Neural cell (in vitro differentiated cells): ENCODE measurements around the gene OR7C1. TPM values are rescaled to one million over a fixed set of nuclear protein-coding genes. Genes with fewer than 3 reads are reported as not detected.

Experiments used
- H2AFZ ChIP-seq: fragments of 200-600, 300-800 bp; sonication (generic), shearing (Covaris generic); 2 replicates; pipeline ENCODE4 v1.6.0; 2014; ENCODE audit warnings: low read depth, mild to moderate bottlenecking, antibody characterized with exemption, low read length, moderate library complexity
- H3F3A ChIP-seq: fragments of 200-600 bp; shearing (Covaris generic); 2 replicates; pipeline ENCODE4 v1.6.1; 2016; ENCODE audit warnings: mild to moderate bottlenecking, moderate library complexity, mixed read lengths, antibody characterized with exemption, low read length; ENCODE audit not compliant: insufficient read depth, poor library complexity, severe bottlenecking
- H3K27ac ChIP-seq: fragments of 200-600, 300-800 bp; sonication (generic), shearing (Covaris generic); 2 replicates; pipeline ENCODE4 v1.5.1; 2014; ENCODE audit warnings: mild to moderate bottlenecking, low read length, moderate library complexity
- H3K27me3 ChIP-seq: fragments of 300-800, 200-600 bp; sonication (generic), shearing (Covaris generic); 2 replicates; pipeline ENCODE4 v1.6.0; 2014; ENCODE audit warnings: mild to moderate bottlenecking, low read depth, low read length, moderate library complexity; ENCODE audit not compliant: insufficient read depth
- H3K36me3 ChIP-seq: fragments of 300-800, 200-600 bp; sonication (generic), shearing (Covaris generic); 2 replicates; pipeline ENCODE4 v1.5.1; 2014; ENCODE audit warnings: mild to moderate bottlenecking, antibody characterized with exemption, low read length, moderate library complexity; ENCODE audit not compliant: insufficient read depth
- H3K4me2 ChIP-seq: fragments of 300-800, 200-600 bp; sonication (generic), shearing (Covaris generic); 2 replicates; pipeline ENCODE4 v1.6.0; 2014; ENCODE audit warnings: mild to moderate bottlenecking, low read length
- H3K4me3 ChIP-seq: fragments of 300-800, 200-600 bp; sonication (generic), shearing (Covaris generic); 2 replicates; pipeline ENCODE4 v1.5.1; 2014; ENCODE audit warnings: mild to moderate bottlenecking, low read length, moderate library complexity
- H3K79me2 ChIP-seq: fragments of 200-600 bp; shearing (Covaris generic); replicated peaks from 2 replicates; pipeline ENCODE4 v1.6.0; 2014; ENCODE audit warnings: mild to moderate bottlenecking, low read length, moderate library complexity; ENCODE audit not compliant: insufficient read depth
- H3K9ac ChIP-seq: fragments of 300-800, 200-600 bp; sonication (generic), shearing (Covaris generic); 2 replicates; pipeline ENCODE4 v1.6.1; 2016; ENCODE audit warnings: mild to moderate bottlenecking, low read length, mixed read lengths
- H3K9me2 ChIP-seq: fragments of 200-600 bp; shearing (Covaris generic); 2 replicates; pipeline ENCODE4 v1.6.1; 2016; ENCODE audit warnings: mild to moderate bottlenecking, low read length, mixed read lengths; ENCODE audit not compliant: insufficient read depth
- H3K9me3 ChIP-seq: fragments of 200-600, 300-800 bp; sonication (generic), shearing (Covaris generic); 2 replicates; pipeline ENCODE4 v1.6.1; 2016; ENCODE audit warnings: mild to moderate bottlenecking, mixed run types, low read length, moderate library complexity, mixed read lengths
- H4K20me1 ChIP-seq: fragments of 200-600 bp; shearing (Covaris generic); 2 replicates; pipeline ENCODE4 v1.6.1; 2016; ENCODE audit warnings: mild to moderate bottlenecking, mixed run types; ENCODE audit not compliant: insufficient read depth
- CTCF ChIP-seq: fragments of 450-650 bp; IDR thresholded peaks from 2 replicates; pipeline ENCODE4 v1.5.1; 2014; ENCODE audit warnings: antibody characterized with exemption, mild to moderate bottlenecking, moderate library complexity; ENCODE audit not compliant: poor library complexity, severe bottlenecking
- EP300 ChIP-seq: fragments of 450-650 bp; conservative IDR thresholded peaks from 2 replicates; pipeline ENCODE4 v1.6.1; 2014; ENCODE audit warnings: antibody characterized with exemption, mild to moderate bottlenecking, moderate library complexity; ENCODE audit not compliant: poor library complexity, severe bottlenecking
- EZH2 ChIP-seq: fragments of 200-600, 300-800 bp; shearing (Covaris generic), sonication (generic); IDR thresholded peaks from 2 replicates; pipeline ENCODE4 v1.6.1; 2014; ENCODE audit warnings: antibody characterized with exemption, low read length, borderline replicate concordance, mild to moderate bottlenecking; ENCODE audit not compliant: insufficient read depth, poor library complexity, severe bottlenecking
- MXI1 ChIP-seq: fragments of 450-650 bp; conservative IDR thresholded peaks from 2 replicates; pipeline ENCODE4 v1.6.1; 2014; ENCODE audit warnings: antibody characterized with exemption, mild to moderate bottlenecking; ENCODE audit not compliant: poor library complexity, severe bottlenecking
- POLR2AphosphoS5 ChIP-seq: IDR thresholded peaks from 2 replicates; pipeline ENCODE4 v1.6.1; 2012
- RAD21 ChIP-seq: fragments of 450-650 bp; conservative IDR thresholded peaks from 2 replicates; pipeline ENCODE4 v1.6.1; 2014; ENCODE audit warnings: antibody characterized with exemption, mild to moderate bottlenecking, moderate library complexity
- SMC3 ChIP-seq: fragments of 450-650 bp; conservative IDR thresholded peaks from 2 replicates; pipeline ENCODE4 v1.6.1; 2014; ENCODE audit warnings: antibody characterized with exemption, mild to moderate bottlenecking, moderate library complexity; ENCODE audit not compliant: poor library complexity
- TAF1 ChIP-seq: IDR thresholded peaks from 2 replicates; pipeline ENCODE4 v1.6.1; 2012; ENCODE audit warnings: low read depth
- polyA plus RNA-seq: library from polyadenylated mRNA; depleted of rRNA; stranded (reverse); fragments of >200 nt; gene quantifications from 2 replicates; pipeline ENCODE4 v1.2.3, GENCODE V29; 2014
- TF ChIP-seq, protein P1 (sequence below): IDR thresholded peaks from 2 replicates; pipeline ENCODE4 v1.6.1; 2012; ENCODE audit warnings: borderline replicate concordance

OR7C1 gene
- polyA plus RNA-seq, 1 donor from 2014 or later = not detected

GRCh38 chr19:14772995-14773394 lies 62.0 kb downstream of the OR7C1 start:
- TF ChIP-seq POLR2AphosphoS5 (no peak), TAF1 (no peak), RAD21 (no peak), EZH2 (no peak), MXI1 (no peak), CTCF (no peak), EP300 (no peak), SMC3 (no peak)
- TF ChIP-seq, protein P1, sequence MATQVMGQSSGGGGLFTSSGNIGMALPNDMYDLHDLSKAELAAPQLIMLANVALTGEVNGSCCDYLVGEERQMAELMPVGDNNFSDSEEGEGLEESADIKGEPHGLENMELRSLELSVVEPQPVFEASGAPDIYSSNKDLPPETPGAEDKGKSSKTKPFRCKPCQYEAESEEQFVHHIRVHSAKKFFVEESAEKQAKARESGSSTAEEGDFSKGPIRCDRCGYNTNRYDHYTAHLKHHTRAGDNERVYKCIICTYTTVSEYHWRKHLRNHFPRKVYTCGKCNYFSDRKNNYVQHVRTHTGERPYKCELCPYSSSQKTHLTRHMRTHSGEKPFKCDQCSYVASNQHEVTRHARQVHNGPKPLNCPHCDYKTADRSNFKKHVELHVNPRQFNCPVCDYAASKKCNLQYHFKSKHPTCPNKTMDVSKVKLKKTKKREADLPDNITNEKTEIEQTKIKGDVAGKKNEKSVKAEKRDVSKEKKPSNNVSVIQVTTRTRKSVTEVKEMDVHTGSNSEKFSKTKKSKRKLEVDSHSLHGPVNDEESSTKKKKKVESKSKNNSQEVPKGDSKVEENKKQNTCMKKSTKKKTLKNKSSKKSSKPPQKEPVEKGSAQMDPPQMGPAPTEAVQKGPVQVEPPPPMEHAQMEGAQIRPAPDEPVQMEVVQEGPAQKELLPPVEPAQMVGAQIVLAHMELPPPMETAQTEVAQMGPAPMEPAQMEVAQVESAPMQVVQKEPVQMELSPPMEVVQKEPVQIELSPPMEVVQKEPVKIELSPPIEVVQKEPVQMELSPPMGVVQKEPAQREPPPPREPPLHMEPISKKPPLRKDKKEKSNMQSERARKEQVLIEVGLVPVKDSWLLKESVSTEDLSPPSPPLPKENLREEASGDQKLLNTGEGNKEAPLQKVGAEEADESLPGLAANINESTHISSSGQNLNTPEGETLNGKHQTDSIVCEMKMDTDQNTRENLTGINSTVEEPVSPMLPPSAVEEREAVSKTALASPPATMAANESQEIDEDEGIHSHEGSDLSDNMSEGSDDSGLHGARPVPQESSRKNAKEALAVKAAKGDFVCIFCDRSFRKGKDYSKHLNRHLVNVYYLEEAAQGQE = no peak
- no peaks in the 10 kb centered on the region for H3K9me3 ChIP-seq
- no peaks in the 10 kb centered on the region for H3K9me2 ChIP-seq
- no peak overlapping the region for H3K4me2 ChIP-seq
- H4K20me1 ChIP-seq = no peaks in the 10 kb centered on the region
- no peaks in the 10 kb centered on the region for H3K36me3 ChIP-seq
- no peaks in the 10 kb centered on the region for H3K79me2 ChIP-seq
- H3K27me3 ChIP-seq = peaks cover 14% of the 10 kb centered on the region
- no peaks in the 10 kb centered on the region for H3F3A ChIP-seq
- no peak overlapping the region for H2AFZ ChIP-seq
- no peak overlapping the region for H3K9ac ChIP-seq
- H3K27ac ChIP-seq = no peak overlapping the region
- no peak overlapping the region for H3K4me3 ChIP-seq

DNA sequence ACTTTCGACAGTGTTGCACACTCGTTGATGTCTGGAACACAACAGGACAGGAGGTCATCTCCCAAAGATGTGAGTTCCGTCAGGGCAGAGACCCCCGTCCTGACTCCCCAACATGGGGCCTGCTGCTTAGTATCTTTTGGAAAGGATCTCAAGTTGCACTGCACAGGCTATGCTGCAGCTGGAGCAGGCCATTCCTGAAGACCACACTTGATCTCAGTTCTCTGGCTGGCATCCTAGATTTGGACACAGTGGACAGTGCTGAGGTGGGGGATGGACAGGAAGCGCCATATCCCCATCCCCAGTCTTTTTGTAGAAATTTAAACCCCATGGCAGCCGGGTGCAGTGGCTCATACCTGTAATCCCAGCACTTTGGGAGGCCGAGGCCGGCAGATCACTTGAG lies 62.5 kb downstream of the OR7C1 start:
- Histone ChIP-seq H3K36me3 (no peaks in the 10 kb centered on the region), H3K4me3 (no peak overlapping the region), H3K27me3 (peaks cover 14% of the 10 kb centered on the region), H3K9ac (no peak overlapping the region), H3F3A (no peaks in the 10 kb centered on the region), H3K79me2 (no peaks in the 10 kb centered on the region), H3K9me3 (no peaks in the 10 kb centered on the region), H3K9me2 (no peaks in the 10 kb centered on the region), H3K4me2 (no peak overlapping the region), H2AFZ (no peak overlapping the region), H4K20me1 (no peaks in the 10 kb centered on the region), H3K27ac (no peak overlapping the region)
- TF ChIP-seq RAD21 (no peak), MXI1 (no peak), EP300 (no peak), EZH2 (no peak), CTCF (no peak), SMC3 (no peak), TAF1 (no peak), POLR2AphosphoS5 (no peak)
- TF ChIP-seq, protein P1 = no peak
